Left ventricle myocardium inferior (tissue), 1 donor: ENCODE results near the gene PPP6R2. TPM values are rescaled to one million over a fixed set of nuclear protein-coding genes. Genes with fewer than 3 reads are reported as not detected.

Experiments used
- DNase-seq: peaks from one replicate; pipeline ENCODE4 v3.0.0-alpha.2; 2020
- H3K27ac ChIP-seq: fragments of 200-600 bp; replicated peaks from 2 replicates; pipeline ENCODE4 v1.8.0; 2021
- H3K27me3 ChIP-seq: fragments of 200-600 bp; 2 replicates; pipeline ENCODE4 v1.8.0; 2021; ENCODE audit warnings: low read depth
- H3K36me3 ChIP-seq: fragments of 200-600 bp; 2 replicates; pipeline ENCODE4 v1.8.0; 2021
- H3K4me1 ChIP-seq: fragments of 200-600 bp; 2 replicates; pipeline ENCODE4 v1.8.0; 2021
- H3K4me3 ChIP-seq: fragments of 200-600 bp; 2 replicates; pipeline ENCODE4 v1.8.0; 2021; ENCODE audit warnings: mild to moderate bottlenecking, moderate library complexity
- H3K9me3 ChIP-seq: fragments of 200-600 bp; replicated peaks from 2 replicates; pipeline ENCODE4 v1.8.0; 2021
- intact Hi-C: fragments of 100-400 bp; cut with micrococcal nuclease; formaldehyde crosslinking; loops from one replicate; pipeline ENCODE4 v1.11.0; 2022
- total RNA-seq: library from RNA; stranded (reverse); fragmentation: NEBNext Ultra II Directional; extraction: Animal tissue kit (Norgen Biotek cat#: 25700); gene quantifications from one replicate; pipeline ENCODE4 v1.2.1, GENCODE V29; 2021
- TF ChIP-seq, protein P1 (sequence below): fragments of 200-600 bp; IDR thresholded peaks from 2 replicates; pipeline ENCODE4 v1.8.0; 2021; ENCODE audit warnings: antibody characterized with exemption, mild to moderate bottlenecking, borderline replicate concordance
- donor health status: DM: no; HTN: yes; CAD: no; lungs with severe emphysema.

Gene PPP6R2
- total RNA-seq, 1 donor from 2014 or later = 38.6 TPM

DNA sequence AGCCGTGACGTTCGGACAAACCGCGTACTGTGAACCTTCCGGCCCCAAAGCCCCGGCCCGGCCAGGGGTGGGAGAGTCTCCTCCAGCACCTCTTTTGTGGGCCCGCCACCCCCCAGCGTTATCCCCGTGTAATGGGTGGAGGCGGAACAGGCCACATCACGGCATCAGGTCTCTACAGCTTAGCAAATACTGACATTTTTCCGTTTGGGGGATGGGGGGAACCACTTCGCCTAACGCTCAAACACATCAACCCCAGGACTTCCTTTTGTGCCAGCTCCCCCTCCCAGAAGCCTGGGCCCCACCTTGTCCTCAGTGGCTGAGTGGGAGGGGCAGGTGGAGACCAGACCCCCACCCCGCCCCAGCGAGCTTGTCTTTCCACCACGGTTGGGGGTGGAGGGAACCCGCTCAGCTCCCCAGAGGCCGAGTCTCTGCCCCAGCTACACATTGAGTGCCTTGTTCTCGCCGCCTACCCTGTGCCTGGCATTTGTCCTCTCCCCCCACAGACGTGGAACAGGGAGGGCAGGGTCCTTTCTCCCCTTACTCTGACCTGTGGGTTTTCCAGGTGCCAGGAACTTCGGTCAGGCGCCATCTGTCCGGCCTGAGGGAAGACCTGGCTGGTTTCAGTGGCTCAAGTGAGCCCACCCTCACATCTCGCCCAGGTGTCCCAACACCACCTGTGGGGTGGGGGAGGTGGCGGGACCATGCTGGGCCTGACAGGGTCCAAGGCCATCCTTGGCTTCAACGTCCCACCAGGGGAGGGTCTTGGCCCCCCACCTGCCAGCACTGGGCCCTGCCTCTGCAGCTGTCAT lies 102.1 kb downstream of the PPP6R2 start:
- H3K36me3 ChIP-seq = peaks cover 76% of the 10 kb centered on the region
- DNase-seq = no peak

DNA sequence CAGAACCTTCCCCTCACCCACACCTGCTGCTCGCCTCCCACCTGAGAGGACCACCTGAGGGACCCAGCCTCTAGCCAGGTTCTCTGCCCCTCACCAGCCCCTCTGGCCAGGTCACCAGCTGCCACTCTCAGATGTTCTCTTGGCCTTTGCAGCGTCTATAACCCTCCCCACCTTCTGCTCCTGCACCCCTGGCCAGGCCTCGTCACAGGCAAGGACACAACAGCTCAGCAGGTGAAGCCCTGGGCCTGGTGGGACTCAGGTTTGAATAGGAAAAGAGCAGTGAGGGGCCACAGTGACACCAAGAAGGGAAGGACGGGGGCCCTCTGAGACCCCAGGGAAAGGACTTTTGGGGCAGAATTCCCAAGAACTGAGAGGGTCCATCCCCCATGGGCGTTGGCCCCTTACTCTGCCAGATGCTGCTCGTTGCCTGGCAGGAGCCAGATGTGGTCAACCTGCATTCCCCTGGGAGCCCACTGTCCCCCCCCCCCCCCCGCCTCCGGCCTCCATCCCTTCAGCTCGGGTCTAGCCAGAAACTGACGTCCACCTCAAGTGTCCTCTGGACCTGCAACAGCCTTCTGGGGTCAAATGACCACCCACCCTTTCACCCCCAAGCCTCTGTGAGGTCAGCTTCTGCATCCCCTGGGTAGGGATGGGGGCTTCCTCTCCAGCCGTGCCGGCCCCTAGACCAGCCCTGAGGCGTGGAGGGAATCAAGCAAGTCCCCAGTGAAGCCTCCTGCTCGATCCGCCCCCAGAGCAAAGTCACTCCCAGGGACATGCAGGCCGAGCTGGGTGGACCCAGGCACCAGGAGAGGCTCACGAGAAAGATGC lies 103.0 kb downstream of the PPP6R2 start:
- peaks cover 5% of the 10 kb centered on the region for H3K4me1 ChIP-seq
- no peak overlapping the region for H3K27ac ChIP-seq
- no peak for DNase-seq
- TF ChIP-seq, protein P1, sequence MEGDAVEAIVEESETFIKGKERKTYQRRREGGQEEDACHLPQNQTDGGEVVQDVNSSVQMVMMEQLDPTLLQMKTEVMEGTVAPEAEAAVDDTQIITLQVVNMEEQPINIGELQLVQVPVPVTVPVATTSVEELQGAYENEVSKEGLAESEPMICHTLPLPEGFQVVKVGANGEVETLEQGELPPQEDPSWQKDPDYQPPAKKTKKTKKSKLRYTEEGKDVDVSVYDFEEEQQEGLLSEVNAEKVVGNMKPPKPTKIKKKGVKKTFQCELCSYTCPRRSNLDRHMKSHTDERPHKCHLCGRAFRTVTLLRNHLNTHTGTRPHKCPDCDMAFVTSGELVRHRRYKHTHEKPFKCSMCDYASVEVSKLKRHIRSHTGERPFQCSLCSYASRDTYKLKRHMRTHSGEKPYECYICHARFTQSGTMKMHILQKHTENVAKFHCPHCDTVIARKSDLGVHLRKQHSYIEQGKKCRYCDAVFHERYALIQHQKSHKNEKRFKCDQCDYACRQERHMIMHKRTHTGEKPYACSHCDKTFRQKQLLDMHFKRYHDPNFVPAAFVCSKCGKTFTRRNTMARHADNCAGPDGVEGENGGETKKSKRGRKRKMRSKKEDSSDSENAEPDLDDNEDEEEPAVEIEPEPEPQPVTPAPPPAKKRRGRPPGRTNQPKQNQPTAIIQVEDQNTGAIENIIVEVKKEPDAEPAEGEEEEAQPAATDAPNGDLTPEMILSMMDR = no peak
- intact Hi-C loops = no loop called here
- peaks cover 74% of the 10 kb centered on the region for H3K36me3 ChIP-seq
- H3K4me3 ChIP-seq = no peak overlapping the region
- H3K27me3 ChIP-seq = no peaks in the 10 kb centered on the region
- no peaks in the 10 kb centered on the region for H3K9me3 ChIP-seq

More for the DNA sequence above, 102.1 kb downstream of the PPP6R2 start:
- Histone ChIP-seq H3K9me3 (no peaks in the 10 kb centered on the region), H3K27ac (no peak overlapping the region), H3K27me3 (no peaks in the 10 kb centered on the region), H3K4me3 (no peak overlapping the region), H3K4me1 (peaks cover 5% of the 10 kb centered on the region)
- intact Hi-C loops = no loop called here
- TF ChIP-seq, protein P1 = no peak

DNA sequence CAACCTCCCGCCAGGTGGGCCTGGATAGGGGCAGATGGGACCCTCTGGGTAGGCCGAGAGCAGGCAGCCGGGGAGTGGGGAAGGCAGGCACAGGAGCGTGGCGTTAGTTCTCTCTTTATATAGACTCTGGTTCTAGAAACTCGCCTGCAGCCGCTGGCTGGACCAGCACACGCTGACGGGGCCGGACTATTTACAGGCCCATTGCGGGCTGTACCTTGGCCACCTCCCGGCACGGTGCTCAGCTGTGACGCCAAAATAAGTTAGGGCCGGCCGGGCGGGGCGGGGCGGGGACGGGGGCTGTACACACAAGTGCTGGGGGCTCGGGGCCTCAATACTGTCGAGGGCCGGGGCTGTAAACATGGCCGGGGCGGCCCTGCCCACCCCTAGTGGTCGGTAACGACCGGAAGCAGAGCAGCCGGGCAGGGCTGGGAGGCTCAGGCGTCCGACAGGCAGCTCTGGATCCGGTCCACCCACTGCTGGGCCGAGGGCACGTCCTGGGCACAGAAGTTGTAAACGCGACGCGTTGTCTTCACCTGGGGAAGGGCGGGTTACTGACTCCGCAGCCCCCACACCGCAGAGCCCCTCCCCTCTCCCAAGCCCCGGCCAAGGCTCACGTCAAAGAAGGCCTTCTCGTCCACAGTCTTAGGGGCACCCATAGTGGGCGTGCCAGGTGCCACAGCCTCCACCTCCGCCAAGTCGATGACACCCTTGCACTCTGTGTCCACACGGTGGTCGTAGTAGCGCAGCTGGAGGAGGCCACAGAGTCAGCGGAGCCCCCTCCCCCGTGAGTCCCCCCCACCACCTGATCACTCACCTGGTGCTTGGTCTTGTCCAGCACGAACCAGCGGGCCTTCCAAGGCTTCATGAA lies 103.8 kb downstream of the PPP6R2 start:
- Histone ChIP-seq H3K36me3 (peaks cover 71% of the 10 kb centered on the region), H3K9me3 (no peaks in the 10 kb centered on the region), H3K27me3 (no peaks in the 10 kb centered on the region), H3K27ac (no peak overlapping the region), H3K4me3 (no peak overlapping the region), H3K4me1 (peaks cover 5% of the 10 kb centered on the region)
- no peak for DNase-seq
- TF ChIP-seq, protein P1 = no peak
- intact Hi-C loops = no loop called here

DNA sequence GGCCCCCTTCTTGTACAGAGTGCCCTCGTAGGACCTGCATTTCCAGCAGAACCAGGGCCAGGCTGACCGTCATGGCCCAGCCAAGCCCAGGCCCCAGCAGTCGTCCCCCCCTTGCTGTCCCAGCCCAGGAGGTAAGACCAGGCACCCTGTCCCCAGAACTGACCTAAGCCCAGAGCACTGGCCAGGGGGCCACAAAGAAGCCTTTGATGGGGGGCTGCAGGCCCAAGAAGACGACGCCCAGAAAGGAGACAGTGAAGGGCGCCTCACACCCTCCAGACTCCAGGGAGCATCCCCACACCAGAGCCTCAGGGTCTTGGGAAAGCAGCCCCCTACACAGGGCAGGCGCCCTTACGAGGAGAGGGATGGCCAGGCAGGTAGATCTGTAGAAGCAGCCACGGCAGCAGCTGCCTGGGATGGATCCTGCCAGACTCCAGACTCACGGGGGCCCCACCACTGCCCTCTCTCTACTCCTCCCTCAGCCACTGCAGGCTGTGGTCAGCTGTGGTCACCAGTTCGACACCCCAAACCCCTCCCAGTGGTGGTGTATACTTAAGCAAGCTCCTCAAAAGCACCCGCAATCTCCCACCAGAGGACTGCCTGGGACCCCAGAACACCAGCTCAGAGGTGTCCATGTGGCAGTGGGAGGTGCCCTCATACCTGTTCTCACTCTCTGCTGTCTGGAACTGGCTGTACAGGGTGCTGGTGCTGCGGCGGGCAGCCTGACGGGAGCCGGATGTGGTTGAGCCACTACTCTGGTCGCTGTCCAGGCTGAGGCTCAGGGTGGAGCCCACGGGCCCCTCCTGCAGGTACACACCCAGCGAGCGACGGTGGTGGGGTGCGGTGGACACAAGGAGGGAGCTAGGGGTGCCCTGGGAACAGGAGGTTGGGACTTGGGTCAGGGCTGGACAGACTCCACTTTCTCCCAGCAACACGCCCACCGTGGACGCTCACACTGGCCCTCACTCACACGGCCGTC lies 104.7 kb downstream of the PPP6R2 start:
- intact Hi-C loops = no loop called here
- TF ChIP-seq, protein P1 = no peak
- Histone ChIP-seq H3K9me3 (no peaks in the 10 kb centered on the region), H3K27ac (no peak overlapping the region), H3K4me1 (peaks cover 5% of the 10 kb centered on the region), H3K36me3 (peaks cover 66% of the 10 kb centered on the region), H3K27me3 (no peaks in the 10 kb centered on the region), H3K4me3 (no peak overlapping the region)
- no peak for DNase-seq
